ENCODE results near the gene RBPJ. TPM values are rescaled to one million over a fixed set of nuclear protein-coding genes. Genes with fewer than 3 reads are reported as not detected.

The RBPJ gene
- total RNA-seq, 4 donors from 2014 or later: 42.9 to 238 (median 75.2) TPM

DNA sequence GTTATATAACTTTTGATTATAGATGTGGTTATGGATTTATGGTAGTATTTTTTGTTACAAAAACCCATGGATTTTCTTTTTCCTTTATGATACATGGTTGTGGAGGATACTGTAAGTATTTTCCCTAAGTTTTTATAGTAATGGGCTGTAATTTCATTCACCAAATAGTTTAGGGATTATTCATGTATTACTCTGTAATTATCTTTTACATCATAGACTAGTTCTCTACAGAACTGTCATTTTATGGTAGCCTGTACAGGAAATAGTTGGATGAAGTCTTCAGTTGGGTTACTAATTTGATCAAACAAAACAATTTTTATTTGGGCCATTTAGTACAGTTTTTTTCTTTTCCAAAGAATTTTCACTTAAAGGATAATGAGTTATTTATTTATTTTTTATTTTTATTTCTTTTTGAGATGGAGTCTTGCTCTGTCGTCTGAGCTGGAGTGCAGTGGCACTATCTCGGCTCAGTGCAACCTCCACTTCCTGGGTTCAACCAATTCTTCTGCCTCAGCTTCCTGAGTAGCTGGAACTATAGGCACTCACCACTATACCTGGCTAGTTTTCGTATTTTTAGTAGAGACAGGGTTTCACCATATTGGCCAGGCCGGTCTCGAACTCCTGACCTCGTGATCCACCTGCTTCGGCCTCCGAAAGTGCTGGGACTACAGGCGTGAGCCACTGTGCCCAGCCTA, 42.1 kb downstream of the RBPJ start:
- Histone ChIP-seq H3K27ac (no peak overlapping the region), H3K4me3 (no peak overlapping the region), H3K36me3 (no peaks in the 10 kb centered on the region), H3K4me1 (peaks cover 0 to 4% of the 10 kb centered on the region in 2 donors), H3K27me3 (no peaks in the 10 kb centered on the region), H3K9me3 (no peaks in the 10 kb centered on the region)
- intact Hi-C loops (cut with DNase I; ENCODE audit: low total_unique reads): no loop called here
- no peak for DNase-seq
- TF ChIP-seq, protein P1, sequence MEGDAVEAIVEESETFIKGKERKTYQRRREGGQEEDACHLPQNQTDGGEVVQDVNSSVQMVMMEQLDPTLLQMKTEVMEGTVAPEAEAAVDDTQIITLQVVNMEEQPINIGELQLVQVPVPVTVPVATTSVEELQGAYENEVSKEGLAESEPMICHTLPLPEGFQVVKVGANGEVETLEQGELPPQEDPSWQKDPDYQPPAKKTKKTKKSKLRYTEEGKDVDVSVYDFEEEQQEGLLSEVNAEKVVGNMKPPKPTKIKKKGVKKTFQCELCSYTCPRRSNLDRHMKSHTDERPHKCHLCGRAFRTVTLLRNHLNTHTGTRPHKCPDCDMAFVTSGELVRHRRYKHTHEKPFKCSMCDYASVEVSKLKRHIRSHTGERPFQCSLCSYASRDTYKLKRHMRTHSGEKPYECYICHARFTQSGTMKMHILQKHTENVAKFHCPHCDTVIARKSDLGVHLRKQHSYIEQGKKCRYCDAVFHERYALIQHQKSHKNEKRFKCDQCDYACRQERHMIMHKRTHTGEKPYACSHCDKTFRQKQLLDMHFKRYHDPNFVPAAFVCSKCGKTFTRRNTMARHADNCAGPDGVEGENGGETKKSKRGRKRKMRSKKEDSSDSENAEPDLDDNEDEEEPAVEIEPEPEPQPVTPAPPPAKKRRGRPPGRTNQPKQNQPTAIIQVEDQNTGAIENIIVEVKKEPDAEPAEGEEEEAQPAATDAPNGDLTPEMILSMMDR (IDR thresholded peaks at IDR 0.05): no peak
- TF ChIP-seq POLR2A (IDR thresholded peaks at IDR 0.05): no peak

DNA sequence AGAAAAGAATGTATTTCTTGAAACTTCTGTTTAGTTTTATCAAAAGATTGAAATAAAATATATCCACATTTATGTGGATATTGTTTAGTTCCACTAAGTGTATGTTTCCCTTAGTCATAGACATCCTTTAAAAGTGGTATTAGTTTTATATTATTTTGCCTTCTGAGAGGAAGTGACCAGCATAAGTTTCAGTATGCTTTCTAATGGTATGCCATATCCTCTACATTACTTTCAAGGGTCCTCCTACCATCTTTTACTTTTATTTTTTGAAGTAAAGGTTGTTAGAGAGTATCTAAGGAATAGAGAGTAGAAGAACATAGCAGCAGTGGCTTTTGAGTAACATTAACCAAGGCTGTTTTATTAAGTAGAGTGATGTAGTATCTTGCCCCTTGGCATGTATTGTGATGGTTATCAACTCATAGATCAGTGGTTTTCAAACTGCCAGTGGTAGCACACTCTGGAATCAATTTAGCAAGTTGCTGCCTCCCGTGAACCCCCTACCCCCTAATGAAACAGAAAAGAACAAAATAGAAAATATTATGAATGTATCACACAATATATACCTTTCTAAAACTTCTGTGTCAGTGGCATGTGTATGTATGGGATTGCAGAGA, 44.8 kb downstream of the RBPJ start:
- no peaks in the 10 kb centered on the region for H3K9me3 ChIP-seq
- no peak overlapping the region for H3K27ac ChIP-seq
- H3K4me1 ChIP-seq: peaks cover 6 to 8% of the 10 kb centered on the region in 2 donors
- H3K36me3 ChIP-seq: no peaks in the 10 kb centered on the region
- H3K27me3 ChIP-seq: no peaks in the 10 kb centered on the region
- intact Hi-C loops (cut with DNase I; ENCODE audit: low total_unique reads): no loop called here
- no peak for DNase-seq
- H3K4me3 ChIP-seq: no peak overlapping the region
- TF ChIP-seq, protein P1 (IDR thresholded peaks at IDR 0.05): no peak
- no peak for TF ChIP-seq POLR2A (IDR thresholded peaks at IDR 0.05)

DNA sequence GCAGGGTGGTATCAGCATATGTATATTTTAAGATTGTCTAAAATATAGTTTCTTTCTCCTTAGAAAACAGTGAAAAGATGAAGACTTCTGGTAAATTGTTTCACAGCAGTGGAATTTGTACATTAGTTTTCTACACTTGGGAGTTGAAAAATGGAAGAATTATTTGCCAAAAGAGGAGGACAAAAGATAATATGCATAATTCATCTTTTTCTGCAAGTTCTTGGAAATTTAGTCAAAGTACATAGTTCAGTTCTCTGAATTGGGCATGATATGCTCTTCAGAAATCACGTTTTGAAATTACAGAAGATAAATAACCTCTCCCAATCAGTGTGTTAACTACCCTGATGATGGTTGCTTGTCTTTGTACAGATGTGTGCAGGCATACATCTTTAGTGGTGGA, 47.0 kb downstream of the RBPJ start:
- peaks cover 4 to 6% of the 10 kb centered on the region in 2 donors for H3K4me1 ChIP-seq
- no peak for TF ChIP-seq POLR2A (IDR thresholded peaks at IDR 0.05)
- TF ChIP-seq, protein P1 (IDR thresholded peaks at IDR 0.05): no peak
- H3K9me3 ChIP-seq: no peaks in the 10 kb centered on the region
- H3K36me3 ChIP-seq: no peaks in the 10 kb centered on the region
- DNase-seq: no peak
- intact Hi-C loops (cut with DNase I; ENCODE audit: low total_unique reads): no loop called here
- H3K27me3 ChIP-seq: no peaks in the 10 kb centered on the region
- H3K27ac ChIP-seq: no peak overlapping the region
- H3K4me3 ChIP-seq: no peak overlapping the region

- Histone ChIP-seq H3K4me3 (no peak overlapping the region), H3K27ac (no peak overlapping the region), H3K4me1 (peaks cover 4 to 6% of the 10 kb centered on the region in 2 donors), H3K9me3 (no peaks in the 10 kb centered on the region), H3K36me3 (no peaks in the 10 kb centered on the region), H3K27me3 (no peaks in the 10 kb centered on the region)
- intact Hi-C loops (cut with DNase I; ENCODE audit: low total_unique reads): no loop called here
- TF ChIP-seq, protein P1 (IDR thresholded peaks at IDR 0.05): no peak
- TF ChIP-seq POLR2A (IDR thresholded peaks at IDR 0.05): no peak
- no peak for DNase-seq
Measured at GRCh38 chr4:26368685-26369084, 47.9 kb downstream of the RBPJ start.

DNA sequence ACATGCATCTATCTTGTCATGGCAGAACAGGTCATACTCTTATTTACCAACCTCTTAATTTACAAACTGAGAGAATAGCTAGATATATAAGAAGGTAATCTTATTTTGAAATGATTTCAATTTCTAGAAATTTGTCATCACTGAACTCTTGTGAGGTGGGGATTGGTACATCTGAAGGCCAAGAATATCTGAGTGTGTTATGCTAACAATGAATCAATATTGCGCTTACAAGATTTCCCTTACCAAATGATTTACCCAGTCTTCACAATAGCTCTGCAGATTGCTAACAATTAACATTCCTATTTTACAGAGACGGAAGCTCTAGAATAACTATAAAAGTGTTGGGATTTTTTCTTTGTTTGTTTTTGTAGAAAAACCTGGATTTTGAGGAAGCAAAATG, 48.3 kb downstream of the RBPJ start:
- TF ChIP-seq, protein P1 (IDR thresholded peaks at IDR 0.05): no peak
- no peak for TF ChIP-seq POLR2A (IDR thresholded peaks at IDR 0.05)
- Histone ChIP-seq H3K27me3 (no peaks in the 10 kb centered on the region), H3K9me3 (no peaks in the 10 kb centered on the region), H3K4me1 (peaks cover 4 to 6% of the 10 kb centered on the region in 2 donors), H3K36me3 (no peaks in the 10 kb centered on the region), H3K27ac (no peak overlapping the region), H3K4me3 (no peak overlapping the region)
- no peak for DNase-seq
- intact Hi-C loops (cut with DNase I; ENCODE audit: low total_unique reads): no loop called here
